ENCODE results near the gene CACNB1.

DNA sequence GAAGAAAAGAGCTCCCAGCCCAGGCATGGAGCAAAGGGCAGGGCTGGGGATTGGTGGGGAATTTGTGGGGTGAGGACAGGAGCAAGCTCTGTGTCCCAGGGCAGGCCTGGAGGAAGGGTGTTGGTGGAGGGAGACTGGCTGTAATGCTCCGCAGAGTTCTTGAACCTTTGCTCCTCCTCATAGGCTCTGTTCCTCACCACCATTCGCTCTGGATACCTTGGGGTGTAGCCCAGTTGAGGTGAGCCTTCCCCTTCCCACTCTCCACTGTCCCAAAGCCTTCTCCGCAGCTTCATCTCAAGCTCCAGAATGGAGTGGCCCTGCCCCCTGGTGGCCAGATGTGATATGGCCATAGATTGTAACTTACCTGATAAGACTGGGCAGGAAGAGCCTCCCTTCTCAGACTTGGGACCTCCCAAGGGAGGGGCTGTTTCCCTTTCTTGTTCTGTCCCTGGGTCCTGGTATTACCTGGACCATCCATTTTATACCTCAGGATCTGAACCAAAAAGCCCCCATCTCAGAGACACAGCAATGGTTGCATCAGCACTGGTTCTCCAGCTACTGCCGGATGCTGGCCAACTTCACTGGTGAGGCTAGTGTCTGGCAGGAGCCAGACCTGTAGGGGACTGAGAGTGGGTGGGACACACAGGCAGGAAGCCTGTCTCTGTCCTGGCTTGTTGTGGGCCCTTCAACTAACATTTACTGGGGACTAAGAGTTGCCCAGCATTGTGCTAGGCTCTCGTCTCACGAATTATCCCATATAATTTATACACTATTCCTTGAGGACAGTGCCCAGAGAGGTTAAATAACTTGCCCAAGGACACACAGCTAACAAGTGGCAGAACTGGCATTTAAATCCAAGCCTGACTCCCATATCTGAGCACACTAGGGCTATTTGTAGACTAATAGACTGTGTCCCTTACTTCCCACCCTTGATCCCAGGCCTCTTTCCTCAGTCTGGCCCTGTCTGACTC, 47.4 kb upstream of the CACNB1 start:
- TF ChIP-seq, protein P1, sequence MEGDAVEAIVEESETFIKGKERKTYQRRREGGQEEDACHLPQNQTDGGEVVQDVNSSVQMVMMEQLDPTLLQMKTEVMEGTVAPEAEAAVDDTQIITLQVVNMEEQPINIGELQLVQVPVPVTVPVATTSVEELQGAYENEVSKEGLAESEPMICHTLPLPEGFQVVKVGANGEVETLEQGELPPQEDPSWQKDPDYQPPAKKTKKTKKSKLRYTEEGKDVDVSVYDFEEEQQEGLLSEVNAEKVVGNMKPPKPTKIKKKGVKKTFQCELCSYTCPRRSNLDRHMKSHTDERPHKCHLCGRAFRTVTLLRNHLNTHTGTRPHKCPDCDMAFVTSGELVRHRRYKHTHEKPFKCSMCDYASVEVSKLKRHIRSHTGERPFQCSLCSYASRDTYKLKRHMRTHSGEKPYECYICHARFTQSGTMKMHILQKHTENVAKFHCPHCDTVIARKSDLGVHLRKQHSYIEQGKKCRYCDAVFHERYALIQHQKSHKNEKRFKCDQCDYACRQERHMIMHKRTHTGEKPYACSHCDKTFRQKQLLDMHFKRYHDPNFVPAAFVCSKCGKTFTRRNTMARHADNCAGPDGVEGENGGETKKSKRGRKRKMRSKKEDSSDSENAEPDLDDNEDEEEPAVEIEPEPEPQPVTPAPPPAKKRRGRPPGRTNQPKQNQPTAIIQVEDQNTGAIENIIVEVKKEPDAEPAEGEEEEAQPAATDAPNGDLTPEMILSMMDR (IDR thresholded peaks at IDR 0.05): peak; percentile 88 to 95 (median 93)
- no peak for TF ChIP-seq EP300 (IDR thresholded peaks at IDR 0.05)
- no peak for TF ChIP-seq POLR2A (IDR thresholded peaks at IDR 0.05)

Measured in tibial nerve (tissue), 4 donors.